Choroid plexus epithelial cell (primary cell): ENCODE measurements around the gene MCU.
A peak's percentile ranks its signal among the peaks of the same experiment; 100 is the strongest.
"Not testable (repeated sequence)": the region's sequence is repeated elsewhere in the genome, so short reads cannot be mapped to it uniquely, and the experiment has no call there.

Experiments
- DNase-seq: peaks from one replicate; pipeline ENCODE4 v3.0.0-alpha.2; 2010; ENCODE audit warnings: low read depth
- H3K4me3 ChIP-seq: 2 replicates; pipeline ENCODE4 v1.5.1; 2011; ENCODE audit warnings: low read depth, mild to moderate bottlenecking, control low read depth, low read length, moderate library complexity
- CTCF ChIP-seq: conservative IDR thresholded peaks from 2 replicates; pipeline ENCODE4 v1.5.1; 2011; ENCODE audit warnings: low read depth, mild to moderate bottlenecking, control low read depth, inconsistent platforms, low read length, moderate library complexity

MCU gene

GRCh38 chr10:72918352-72918751 is 226.4 kb downstream of the MCU start:
- no peak overlapping the region for H3K4me3 ChIP-seq
- no peak for DNase-seq
- no peak for TF ChIP-seq CTCF

GRCh38 chr10:72921147-72921683 is 229.3 kb downstream of the MCU start:
- peak; percentile 18 for DNase-seq
- not testable (repeated sequence) for H3K4me3 ChIP-seq

GRCh38 chr10:72924351-72924750 is 232.4 kb downstream of the MCU start:
- DNase-seq: no peak
- no peak overlapping the region for H3K4me3 ChIP-seq
- TF ChIP-seq CTCF: no peak

- no peak for DNase-seq
- TF ChIP-seq CTCF: no peak
- no peak overlapping the region for H3K4me3 ChIP-seq
Measured at GRCh38 chr10:72925951-72926465, 234.1 kb downstream of the MCU start.

- no peak for DNase-seq
- TF ChIP-seq CTCF: no peak
- H3K4me3 ChIP-seq: no peak overlapping the region
Measured at GRCh38 chr10:72927485-72927884, 235.5 kb downstream of the MCU start.

GRCh38 chr10:72928798-72929197 is 236.9 kb downstream of the MCU start:
- no peak for DNase-seq
- H3K4me3 ChIP-seq: no peak overlapping the region
- no peak for TF ChIP-seq CTCF

GRCh38 chr10:72930276-72930675 is 238.3 kb downstream of the MCU start:
- no peak overlapping the region for H3K4me3 ChIP-seq
- no peak for TF ChIP-seq CTCF
- no peak for DNase-seq
